HepG2 (cell line): ENCODE results near the gene MFGE8. TPM values are rescaled to one million over a fixed set of nuclear protein-coding genes. Genes with fewer than 3 reads are reported as not detected.

Experiments used
- ARID3A ChIP-seq: IDR thresholded peaks from 2 replicates; pipeline ENCODE4 v1.6.1; 2012; ENCODE audit warnings: low read depth, low read length, improper control_type of control experiment
- ARID5B ChIP-seq: IDR thresholded peaks from 2 replicates; pipeline ENCODE4 v1.4.0; 2020; ENCODE audit warnings: mild to moderate bottlenecking, missing genetic modification reagents
- BORCS8-MEF2B ChIP-seq: sonication (generic); formaldehyde crosslinking; IDR thresholded peaks from 2 replicates; pipeline ENCODE4 v1.8.0; 2022; ENCODE audit warnings: mild to moderate bottlenecking, missing genetic modification reagents
- ISX ChIP-seq: sonication (generic); formaldehyde crosslinking; conservative IDR thresholded peaks from 2 replicates; pipeline ENCODE4 v1.5.0; 2020; ENCODE audit warnings: missing genetic modification reagents
- KAT8 ChIP-seq: IDR thresholded peaks from 2 replicates; pipeline ENCODE4 v1.6.1; 2016; ENCODE audit warnings: missing genetic modification reagents, missing compliant biosample characterization
- KDM1A ChIP-seq: IDR thresholded peaks from 2 replicates; pipeline ENCODE4 v1.6.1; 2016; ENCODE audit warnings: missing compliant biosample characterization
- KDM2A ChIP-seq: sonication (generic); formaldehyde crosslinking; IDR thresholded peaks from 2 replicates; pipeline ENCODE4 v1.4.0; 2020; ENCODE audit warnings: low read depth, missing genetic modification reagents, borderline replicate concordance
- NR2F6 ChIP-seq, 2 experiments: IDR thresholded peaks; 2 replicates each; pipeline ENCODE4 v1.6.1; 2016; ENCODE audit warnings: antibody characterized with exemption in 1 of 2, mild to moderate bottlenecking in 1 of 2
- PAXIP1 ChIP-seq: sonication (generic); formaldehyde crosslinking; conservative IDR thresholded peaks from 2 replicates; pipeline ENCODE4 v1.4.0; 2020; ENCODE audit warnings: mild to moderate bottlenecking, missing genetic modification reagents, moderate library complexity
- PPARG ChIP-seq: conservative IDR thresholded peaks from 2 replicates; pipeline ENCODE4 v1.6.1; 2016; ENCODE audit warnings: missing biosample characterization, missing genetic modification reagents
- RAD21 ChIP-seq: fragments of 450-650 bp; formaldehyde crosslinking; IDR thresholded peaks from 2 replicates; pipeline ENCODE4 v1.5.0; 2020; ENCODE audit warnings: mild to moderate bottlenecking
- SALL1 ChIP-seq: sonication (generic); formaldehyde crosslinking; IDR thresholded peaks from 2 replicates; pipeline ENCODE4 v1.8.0; 2022; ENCODE audit warnings: mild to moderate bottlenecking, missing genetic modification reagents
- SIN3A ChIP-seq: IDR thresholded peaks from 2 replicates; pipeline ENCODE4 v1.6.1; 2011; ENCODE audit warnings: low read depth, mild to moderate bottlenecking, control low read depth, low read length, borderline replicate concordance
- SMC3 ChIP-seq: IDR thresholded peaks from 2 replicates; pipeline ENCODE4 v1.6.1; 2011; ENCODE audit warnings: low read length, improper control_type of control experiment
- SPEN ChIP-seq: sonication (generic); formaldehyde crosslinking; IDR thresholded peaks from 2 replicates; pipeline ENCODE4 v1.5.1; 2020; ENCODE audit warnings: low read depth, mild to moderate bottlenecking, missing genetic modification reagents
- TARDBP ChIP-seq: sonication (generic); formaldehyde crosslinking; IDR thresholded peaks from 2 replicates; pipeline ENCODE4 v1.8.0; 2022; ENCODE audit warnings: mild to moderate bottlenecking, missing genetic modification reagents
- TBX2 ChIP-seq: sonication (generic); formaldehyde crosslinking; IDR thresholded peaks from 2 replicates; pipeline ENCODE4 v1.5.0; 2020; ENCODE audit warnings: missing genetic modification reagents, mild to moderate bottlenecking, borderline replicate concordance
- TCF7 ChIP-seq: sonication (generic); IDR thresholded peaks from 2 replicates; pipeline ENCODE4 v1.6.1; 2016; ENCODE audit warnings: antibody characterized with exemption, low read depth
- ZNF567 ChIP-seq: sonication (generic); formaldehyde crosslinking; IDR thresholded peaks from 2 replicates; pipeline ENCODE4 v1.8.1; 2023; ENCODE audit warnings: mild to moderate bottlenecking, missing genetic modification reagents, borderline replicate concordance
- ZNF75D ChIP-seq: sonication (generic); formaldehyde crosslinking; IDR thresholded peaks from 2 replicates; pipeline ENCODE4 v1.8.1; 2023; ENCODE audit warnings: missing genetic modification reagents, mild to moderate bottlenecking, borderline replicate concordance
- ZNF773 ChIP-seq: sonication (generic); formaldehyde crosslinking; IDR thresholded peaks from 2 replicates; pipeline ENCODE4 v1.4.0; 2020; ENCODE audit warnings: missing genetic modification reagents, borderline replicate concordance
- polyA plus RNA-seq, 8 experiments: library from polyadenylated mRNA; depleted of rRNA in 3 of 8; stranded (reverse) in 7 of 8; unstranded in 1 of 8; fragments of >200 nt; fragmentation: Illumina TruSeq in 4 of 8; extraction: Trizol in 4 of 8; gene quantifications; 2 replicates each; pipeline versions ENCODE4 v1.2.1 to v1.2.3, GENCODE V29; 2011 to 2016; ENCODE audit warnings: low read depth in 4 of 8, missing spikeins in 1 of 8, mixed read lengths in 1 of 8; ENCODE audit not compliant: insufficient read depth in 1 of 8
- total RNA-seq, 5 experiments: library from RNA; depleted of rRNA; stranded (reverse); fragments of >200 nt; fragmentation: Illumina TruSeq; extraction: Trizol; gene quantifications; 2 replicates each; pipeline ENCODE4 v1.2.3, GENCODE V29; 2016; ENCODE audit warnings: low read depth in 1 of 5

MFGE8 gene
- total and polyA plus RNA-seq, 2 of the 13 experiments (the other 11 are each of a cell fraction or from before 2014, with no cell fraction given), result 3.4 to 22.1 TPM

GRCh38 chr15:88904624-88905327 lies 8.4 kb downstream of the MFGE8 start (continued):
- TF ChIP-seq KDM2A (CRISPR knock-in tag), result no peak
- TF ChIP-seq SPEN (CRISPR knock-in tag), result no peak
- 0 out of 2 replicates have a peak, but pooled peaks have one; percentile 15 for TF ChIP-seq KAT8 (CRISPR knock-in tag)
- 0 out of 2 replicates have a peak, but pooled peaks have one; percentile 39 for TF ChIP-seq ZNF567 (CRISPR knock-in tag)
- 0 out of 2 replicates have a peak, but pooled peaks have one; percentile 39 for TF ChIP-seq TARDBP (CRISPR knock-in tag)
- TF ChIP-seq PAXIP1 (CRISPR knock-in tag), result 0 out of 2 replicates have a peak, but pooled peaks have one; percentile 33
- no peak for TF ChIP-seq ARID3A
- TF ChIP-seq NR2F6 (IDR thresholded peaks at IDR 0.05), result no peak
- peak; percentile 15; the same call in 1 of the 2 replicates for TF ChIP-seq NR2F6 (CRISPR knock-in tag; IDR thresholded peaks at IDR 0.05)
- no peak for TF ChIP-seq ISX
- 0 out of 2 replicates have a peak, but pooled peaks have one; percentile 23 for TF ChIP-seq ARID5B (CRISPR knock-in tag)
- TF ChIP-seq KDM1A (CRISPR knock-in tag), result no peak
- peak; percentile 90 for TF ChIP-seq SMC3
- TF ChIP-seq ZNF75D (CRISPR knock-in tag), result no peak
- TF ChIP-seq RAD21 (CRISPR knock-in tag), result peak; percentile 81
- no peak for TF ChIP-seq SIN3A
- TF ChIP-seq ZNF773 (CRISPR knock-in tag), result no peak
- 0 out of 2 replicates have a peak, but pooled peaks have one; percentile 34 for TF ChIP-seq BORCS8-MEF2B
- TF ChIP-seq PPARG (CRISPR knock-in tag), result 0 out of 2 replicates have a peak, but pooled peaks have one; percentile 27
- 0 out of 2 replicates have a peak, but pooled peaks have one; percentile 34 for TF ChIP-seq SALL1 (CRISPR knock-in tag)
- TF ChIP-seq TCF7, result 0 out of 2 replicates have a peak, but pooled peaks have one; percentile 45
- 0 out of 2 replicates have a peak, but pooled peaks have one; percentile 13 for TF ChIP-seq TBX2
